ENCODE results near the gene MIF4GD. TPM values are rescaled to one million over a fixed set of nuclear protein-coding genes. Genes with fewer than 3 reads are reported as not detected.

The MIF4GD gene
- total and polyA plus RNA-seq, 2 donors (not counting 1 experiment from before 2014, with no cell fraction given) = 41.5 to 87.4 TPM

DNA sequence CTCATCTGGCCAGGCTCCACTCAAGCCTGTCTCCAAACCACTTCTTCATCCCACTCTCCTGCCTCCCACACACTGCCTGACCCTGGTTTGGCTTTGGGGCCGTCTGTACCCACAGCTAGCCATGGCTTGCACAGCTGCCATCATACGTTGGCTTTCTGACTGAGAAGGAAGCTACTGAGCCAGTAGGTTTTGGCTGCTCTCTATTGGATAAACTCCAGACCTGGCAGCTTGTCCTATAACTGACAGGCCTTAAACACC lies 3.9 kb downstream of the MIF4GD start:
- no peak overlapping the region for H3K9ac ChIP-seq (ENCODE audit: low read length)
- Mint-ChIP-seq H3K27me3 (no peaks in the 10 kb centered on the region), H3K4me1 (peaks cover 28% of the 10 kb centered on the region), H3K9me3 (ENCODE audit: insufficient read depth) (no peaks in the 10 kb centered on the region), H3K4me3 (no peak overlapping the region), H3K27ac (no peak overlapping the region)
- peaks cover 42% of the 10 kb centered on the region for H3K79me2 ChIP-seq (ENCODE audit: control insufficient read depth, insufficient read depth, low read length)
- no peak for ATAC-seq (ENCODE audit: low read depth)
- WGBS (ENCODE audit: insufficient coverage) = 83% methylated on average over 2 of the region's 2 CpGs
- TF ChIP-seq, protein P1, sequence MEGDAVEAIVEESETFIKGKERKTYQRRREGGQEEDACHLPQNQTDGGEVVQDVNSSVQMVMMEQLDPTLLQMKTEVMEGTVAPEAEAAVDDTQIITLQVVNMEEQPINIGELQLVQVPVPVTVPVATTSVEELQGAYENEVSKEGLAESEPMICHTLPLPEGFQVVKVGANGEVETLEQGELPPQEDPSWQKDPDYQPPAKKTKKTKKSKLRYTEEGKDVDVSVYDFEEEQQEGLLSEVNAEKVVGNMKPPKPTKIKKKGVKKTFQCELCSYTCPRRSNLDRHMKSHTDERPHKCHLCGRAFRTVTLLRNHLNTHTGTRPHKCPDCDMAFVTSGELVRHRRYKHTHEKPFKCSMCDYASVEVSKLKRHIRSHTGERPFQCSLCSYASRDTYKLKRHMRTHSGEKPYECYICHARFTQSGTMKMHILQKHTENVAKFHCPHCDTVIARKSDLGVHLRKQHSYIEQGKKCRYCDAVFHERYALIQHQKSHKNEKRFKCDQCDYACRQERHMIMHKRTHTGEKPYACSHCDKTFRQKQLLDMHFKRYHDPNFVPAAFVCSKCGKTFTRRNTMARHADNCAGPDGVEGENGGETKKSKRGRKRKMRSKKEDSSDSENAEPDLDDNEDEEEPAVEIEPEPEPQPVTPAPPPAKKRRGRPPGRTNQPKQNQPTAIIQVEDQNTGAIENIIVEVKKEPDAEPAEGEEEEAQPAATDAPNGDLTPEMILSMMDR (IDR thresholded peaks at IDR 0.05) = no peak
- TF ChIP-seq EZH2 (IDR thresholded peaks at IDR 0.05; ENCODE audit: borderline replicate concordance, insufficient read depth, low read depth, low read length, poor library complexity, severe bottlenecking) = no peak
- H3K27me3 ChIP-seq (replicated peaks in 1 of 4; ENCODE audit: control extremely low read depth in 1 of 4, control insufficient read depth in 3 of 4, insufficient read depth in 4 of 4, low read length in 3 of 4) = no peaks in the 10 kb centered on the region
- H2AFZ ChIP-seq (ENCODE audit: insufficient read depth, low read depth, low read length, poor library complexity, severe bottlenecking) = no peak overlapping the region
- ChIA-PET CTCF (interaction anchor here (0.8 to 1.3 kb wide), 2 partner anchors 66 to 305 kb away, joined by 3 read pairs; no protein-coding TSS in a partner anchor), POLR2A (no interaction called here)
- intact Hi-C loops (cut with micrococcal nuclease) = no loop called here
- no peak overlapping the region for H3K4me2 ChIP-seq (replicated peaks; ENCODE audit: low read depth, low read length, poor library complexity, severe bottlenecking)
- H4K20me1 ChIP-seq (ENCODE audit: control insufficient read depth, insufficient read depth, low read length, poor library complexity, severe bottlenecking) = no peaks in the 10 kb centered on the region
- no peak overlapping the region for H3K27ac ChIP-seq (ENCODE audit: low read length in 2 of 2)
- no peaks in the 10 kb centered on the region for H3K9me3 ChIP-seq (ENCODE audit: control extremely low read depth in 1 of 3, control insufficient read depth in 2 of 3, insufficient read depth in 1 of 3, low read length in 2 of 3)
- no peak overlapping the region for H3K4me3 ChIP-seq (ENCODE audit: control extremely low read depth in 1 of 5, extremely low read depth in 1 of 5, insufficient read depth in 1 of 5, low read depth in 2 of 5, low read length in 4 of 5)
- DNase-seq = no peak
- peaks cover 22 to 28% of the 10 kb centered on the region in 2 donors for H3K4me1 ChIP-seq (ENCODE audit: control insufficient read depth in 2 of 2, insufficient read depth in 2 of 2, low read length in 2 of 2)
- peaks cover 0 to 26% of the 10 kb centered on the region in 2 experiments for H3K36me3 ChIP-seq (replicated peaks in 1 of 2; ENCODE audit: control extremely low read depth in 1 of 2, control insufficient read depth in 1 of 2, extremely low read depth in 1 of 2, insufficient read depth in 2 of 2, low read length in 1 of 2)

DNA sequence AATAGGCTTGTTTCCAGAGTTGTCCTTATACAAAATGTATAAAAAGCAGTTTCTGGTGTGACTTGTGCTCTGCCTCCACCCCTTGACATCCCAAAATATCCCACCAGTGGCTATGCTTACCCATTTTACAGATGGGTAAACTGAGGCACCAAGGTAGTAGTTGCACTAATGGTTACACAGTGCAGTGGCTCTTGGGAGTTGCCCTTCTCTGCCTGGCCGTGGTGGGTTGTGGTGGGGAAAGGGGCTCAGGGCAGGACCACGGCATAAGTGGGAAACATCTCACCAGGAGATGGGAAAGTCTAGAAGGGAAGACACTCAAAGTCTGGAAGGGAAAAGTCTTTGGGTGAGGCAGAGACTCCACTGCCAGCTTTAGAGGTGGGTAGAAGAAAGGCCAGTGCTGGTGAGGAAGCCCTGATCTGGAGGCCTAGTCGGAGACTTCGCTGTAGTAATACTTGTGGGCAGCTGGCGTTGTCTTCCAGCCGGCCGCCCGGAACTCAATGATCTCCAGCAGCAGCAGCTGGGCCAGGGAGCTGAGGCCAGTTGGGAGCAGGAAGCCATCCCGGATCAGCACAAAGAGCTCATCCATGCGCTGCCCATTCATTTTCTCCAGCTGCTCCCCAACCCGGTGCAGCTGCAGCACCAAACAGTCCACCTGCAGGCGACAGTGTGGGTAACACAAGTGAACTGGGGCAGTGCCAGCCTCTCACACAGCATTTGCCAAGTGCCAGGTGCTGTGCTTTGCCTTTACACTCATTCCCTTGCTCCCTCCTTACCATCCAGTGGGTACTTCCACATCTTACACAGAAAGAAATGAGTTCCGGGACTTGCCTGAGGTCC lies 4.5 kb downstream of the MIF4GD start:
- Mint-ChIP-seq H3K4me1 (peaks cover 28% of the 10 kb centered on the region), H3K4me3 (no peak overlapping the region), H3K9me3 (ENCODE audit: insufficient read depth) (no peaks in the 10 kb centered on the region), H3K27ac (no peak overlapping the region), H3K27me3 (no peaks in the 10 kb centered on the region)
- no peak overlapping the region for H2AFZ ChIP-seq (ENCODE audit: insufficient read depth, low read depth, low read length, poor library complexity, severe bottlenecking)
- H3K4me3 ChIP-seq (ENCODE audit: control extremely low read depth in 1 of 5, extremely low read depth in 1 of 5, insufficient read depth in 1 of 5, low read depth in 2 of 5, low read length in 4 of 5) = no peak overlapping the region
- H3K9me3 ChIP-seq (ENCODE audit: control extremely low read depth in 1 of 3, control insufficient read depth in 2 of 3, insufficient read depth in 1 of 3, low read length in 2 of 3) = no peaks in the 10 kb centered on the region
- CTCF ChIA-PET = interaction anchor here (1.3 kb wide), 1 partner anchor 304 kb away, joined by 3 read pairs; no protein-coding TSS in a partner anchor
- 96% methylated on average over 13 of the region's 13 CpGs for WGBS (ENCODE audit: insufficient coverage)
- POLR2A ChIA-PET = no interaction called here
- ATAC-seq (ENCODE audit: low read depth) (no peak), DNase-seq (no peak)
- H3K27ac ChIP-seq (ENCODE audit: low read length in 2 of 2) = no peak overlapping the region
- peaks cover 48% of the 10 kb centered on the region for H3K79me2 ChIP-seq (ENCODE audit: control insufficient read depth, insufficient read depth, low read length)
- no peaks in the 10 kb centered on the region for H4K20me1 ChIP-seq (ENCODE audit: control insufficient read depth, insufficient read depth, low read length, poor library complexity, severe bottlenecking)
- H3K9ac ChIP-seq (ENCODE audit: low read length) = no peak overlapping the region
- peaks cover 0 to 26% of the 10 kb centered on the region in 2 experiments for H3K36me3 ChIP-seq (replicated peaks in 1 of 2; ENCODE audit: control extremely low read depth in 1 of 2, control insufficient read depth in 1 of 2, extremely low read depth in 1 of 2, insufficient read depth in 2 of 2, low read length in 1 of 2)
- H3K27me3 ChIP-seq (replicated peaks in 1 of 4; ENCODE audit: control extremely low read depth in 1 of 4, control insufficient read depth in 3 of 4, insufficient read depth in 4 of 4, low read length in 3 of 4) = no peaks in the 10 kb centered on the region
- intact Hi-C loops (cut with micrococcal nuclease) = no loop called here
- no peak for TF ChIP-seq EZH2 (IDR thresholded peaks at IDR 0.05; ENCODE audit: borderline replicate concordance, insufficient read depth, low read depth, low read length, poor library complexity, severe bottlenecking)
- TF ChIP-seq, protein P1 (IDR thresholded peaks at IDR 0.05) = no peak
- peaks cover 18 to 24% of the 10 kb centered on the region in 2 donors for H3K4me1 ChIP-seq (ENCODE audit: control insufficient read depth in 2 of 2, insufficient read depth in 2 of 2, low read length in 2 of 2)
- H3K4me2 ChIP-seq (replicated peaks; ENCODE audit: low read depth, low read length, poor library complexity, severe bottlenecking) = no peak overlapping the region

All from B cell (primary cell).